ENCODE data around the gene ITGB2.

Gene ITGB2

DNA sequence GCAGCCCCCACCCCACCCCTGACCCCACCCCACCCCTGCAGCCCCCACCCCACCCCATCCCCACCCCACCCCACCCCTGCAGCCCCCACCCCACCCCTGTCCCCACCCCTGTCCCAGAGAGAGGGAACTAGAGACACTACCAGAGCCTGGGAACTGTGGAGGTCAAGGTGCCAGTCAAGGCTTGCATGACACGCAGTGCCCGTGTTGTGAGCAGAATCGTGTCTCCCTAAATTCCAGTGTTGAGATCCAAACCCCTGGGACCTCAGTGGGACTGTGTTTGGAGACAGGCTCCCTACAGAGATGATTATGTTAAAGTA lies 84.4 kb downstream of the ITGB2 start:
- no peaks in the 10 kb centered on the region for H3K9me2 ChIP-seq (ENCODE audit: low read depth, low read length)
- no peak overlapping the region for H3K4me2 ChIP-seq (ENCODE audit: low read length)
- no peaks in the 10 kb centered on the region for H3K36me3 ChIP-seq (ENCODE audit: insufficient read depth, low read length)
- H3K4me3 ChIP-seq (ENCODE audit: low read depth, low read length, poor library complexity, severe bottlenecking): no peak overlapping the region
- no peak for TF ChIP-seq EZH2 (IDR thresholded peaks at IDR 0.05; ENCODE audit: borderline replicate concordance, low read length)
- TF ChIP-seq, protein P1, sequence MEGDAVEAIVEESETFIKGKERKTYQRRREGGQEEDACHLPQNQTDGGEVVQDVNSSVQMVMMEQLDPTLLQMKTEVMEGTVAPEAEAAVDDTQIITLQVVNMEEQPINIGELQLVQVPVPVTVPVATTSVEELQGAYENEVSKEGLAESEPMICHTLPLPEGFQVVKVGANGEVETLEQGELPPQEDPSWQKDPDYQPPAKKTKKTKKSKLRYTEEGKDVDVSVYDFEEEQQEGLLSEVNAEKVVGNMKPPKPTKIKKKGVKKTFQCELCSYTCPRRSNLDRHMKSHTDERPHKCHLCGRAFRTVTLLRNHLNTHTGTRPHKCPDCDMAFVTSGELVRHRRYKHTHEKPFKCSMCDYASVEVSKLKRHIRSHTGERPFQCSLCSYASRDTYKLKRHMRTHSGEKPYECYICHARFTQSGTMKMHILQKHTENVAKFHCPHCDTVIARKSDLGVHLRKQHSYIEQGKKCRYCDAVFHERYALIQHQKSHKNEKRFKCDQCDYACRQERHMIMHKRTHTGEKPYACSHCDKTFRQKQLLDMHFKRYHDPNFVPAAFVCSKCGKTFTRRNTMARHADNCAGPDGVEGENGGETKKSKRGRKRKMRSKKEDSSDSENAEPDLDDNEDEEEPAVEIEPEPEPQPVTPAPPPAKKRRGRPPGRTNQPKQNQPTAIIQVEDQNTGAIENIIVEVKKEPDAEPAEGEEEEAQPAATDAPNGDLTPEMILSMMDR (IDR thresholded peaks at IDR 0.05; ENCODE audit: low read length): no peak
- no peaks in the 10 kb centered on the region for H3K79me2 ChIP-seq (ENCODE audit: insufficient read depth, low read length)
- no peak overlapping the region for H2AFZ ChIP-seq (ENCODE audit: low read length)
- H4K20me1 ChIP-seq (ENCODE audit: insufficient read depth, low read length): no peaks in the 10 kb centered on the region
- no peaks in the 10 kb centered on the region for H3K9me3 ChIP-seq (ENCODE audit: low read length)
- H3K27ac ChIP-seq (ENCODE audit: low read depth, low read length, poor library complexity, severe bottlenecking): no peak overlapping the region
- no peaks in the 10 kb centered on the region for H3K27me3 ChIP-seq (ENCODE audit: insufficient read depth, low read length)
- H3F3A ChIP-seq (ENCODE audit: insufficient read depth, low read length): no peaks in the 10 kb centered on the region
- no peak overlapping the region for H3K9ac ChIP-seq (ENCODE audit: low read length)
- H3K4me1 ChIP-seq (ENCODE audit: insufficient read depth, low read length, severe bottlenecking): no peaks in the 10 kb centered on the region

Data from OCI-LY1 (cell line).